A673 (cell line): ENCODE measurements around the gene TMEM234.

Experiments used
- CTCF ChIP-seq: fragments of 300-800, 200-600 bp; sonication (generic); conservative IDR thresholded peaks from 2 replicates; pipeline ENCODE4 v1.5.1; 2017; ENCODE audit warnings: low read depth, mild to moderate bottlenecking, antibody characterized with exemption, low read length, moderate library complexity, mixed read lengths
- EZH2 ChIP-seq: fragments of 200-600 bp; sonication (generic); IDR thresholded peaks from 2 replicates; pipeline ENCODE4 v1.6.1; 2017; ENCODE audit warnings: borderline replicate concordance, low read depth, mild to moderate bottlenecking, mixed read lengths, antibody characterized with exemption, low read length; ENCODE audit not compliant: poor library complexity, severe bottlenecking

DNA sequence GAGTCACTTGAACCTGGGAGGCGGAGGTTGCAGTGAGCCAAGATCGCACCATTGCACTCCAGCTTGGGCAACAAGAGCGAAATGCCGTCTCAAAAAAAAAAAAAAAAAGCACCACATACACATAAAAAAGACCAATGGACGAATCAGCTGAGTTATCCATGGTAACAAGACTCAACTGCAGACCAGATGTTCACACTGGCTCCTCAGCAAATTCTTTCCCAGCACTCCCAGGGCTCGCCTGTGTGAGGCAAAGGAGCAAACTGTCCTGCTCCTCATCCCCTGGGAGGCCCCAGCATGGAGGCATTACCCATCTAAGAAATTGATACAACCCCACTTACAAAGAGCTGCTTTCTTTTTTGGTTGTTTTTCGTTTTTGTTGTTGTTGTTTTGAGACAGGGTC is 3.1 kb downstream of the TMEM234 start:
- TF ChIP-seq CTCF: no peak
- TF ChIP-seq EZH2: no peak
